ENCODE results near the gene TSNAX. TPM values are rescaled to one million over a fixed set of nuclear protein-coding genes. Genes with fewer than 3 reads are reported as not detected.
"Not testable (repeated sequence)": the region's sequence is repeated elsewhere in the genome, so short reads cannot be mapped to it uniquely, and the experiment has no call there.

The TSNAX gene
- total and polyA plus RNA-seq, 7 experiments from 2014 or later, result 33.7 to 97.1 (median 45.7) TPM

DNA sequence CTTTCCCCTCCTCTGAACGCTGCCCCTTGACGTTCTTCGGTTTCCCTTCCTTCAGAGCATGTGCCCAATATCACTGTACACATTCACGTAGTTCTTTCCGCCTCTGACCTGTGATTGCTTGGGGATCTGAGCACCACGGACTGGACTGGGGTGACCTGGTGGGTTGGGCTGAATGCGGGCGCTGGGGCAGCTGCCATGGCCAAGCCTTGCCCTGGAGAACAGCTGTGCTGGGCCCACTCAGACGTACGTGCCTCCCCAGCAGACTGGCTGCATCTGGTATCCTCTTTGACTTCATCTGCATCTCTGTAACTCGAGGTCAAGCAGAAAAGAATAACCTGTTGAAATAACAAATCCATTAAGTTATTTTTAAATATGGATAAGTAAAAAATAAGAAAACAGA, 63.0 kb downstream of the TSNAX start:
- H3K36me3 ChIP-seq (ENCODE audit: control insufficient read depth in 2 of 3, insufficient read depth in 3 of 3, low read length in 3 of 3), result no peaks in the 10 kb centered on the region
- H3K4me1 Mint-ChIP-seq, result peaks cover 5 to 18% (median 7%) of the 10 kb centered on the region in 7 donors
- H3K4me3 ChIP-seq (ENCODE audit: low read length), result no peak overlapping the region
- H3K4me3 Mint-ChIP-seq, result no peak overlapping the region
- H3K9me3 ChIP-seq (ENCODE audit: control insufficient read depth in 2 of 3, low read length in 3 of 3), result no peaks in the 10 kb centered on the region
- no peak overlapping the region for H3K27ac Mint-ChIP-seq
- no peaks in the 10 kb centered on the region for H3K27me3 ChIP-seq (ENCODE audit: control insufficient read depth in 2 of 2, insufficient read depth in 2 of 2, low read length in 2 of 2)
- peaks cover 0 to 6% (median 0%) of the 10 kb centered on the region in 5 donors for H3K27me3 Mint-ChIP-seq
- H3K9me3 Mint-ChIP-seq, result peaks cover 0 to 2% (median 0%) of the 10 kb centered on the region in 11 donors
- ChIA-PET POLR2A (interaction anchor here (0.6 kb wide), 1 partner anchor 217 kb away, joined by 4 read pairs; no protein-coding TSS in a partner anchor), CTCF (interaction anchor here (1.2 to 3.2 kb wide), 4 partner anchors 229 to 376 kb away, joined by 3 to 13 read pairs (median 4); no protein-coding TSS in a partner anchor)
- H3K36me3 Mint-ChIP-seq, result peaks cover 0 to 2% (median 0%) of the 10 kb centered on the region in 5 donors
- no peak overlapping the region for H3K27ac ChIP-seq (ENCODE audit: low read depth, low read length)
- DNase-seq (no peak), ATAC-seq (no peak)
- no peaks in the 10 kb centered on the region for H3K4me1 ChIP-seq (ENCODE audit: control insufficient read depth in 2 of 2, insufficient read depth in 2 of 2, low read length in 2 of 2)
- intact Hi-C loops (cut with micrococcal nuclease), result no loop called here

DNA sequence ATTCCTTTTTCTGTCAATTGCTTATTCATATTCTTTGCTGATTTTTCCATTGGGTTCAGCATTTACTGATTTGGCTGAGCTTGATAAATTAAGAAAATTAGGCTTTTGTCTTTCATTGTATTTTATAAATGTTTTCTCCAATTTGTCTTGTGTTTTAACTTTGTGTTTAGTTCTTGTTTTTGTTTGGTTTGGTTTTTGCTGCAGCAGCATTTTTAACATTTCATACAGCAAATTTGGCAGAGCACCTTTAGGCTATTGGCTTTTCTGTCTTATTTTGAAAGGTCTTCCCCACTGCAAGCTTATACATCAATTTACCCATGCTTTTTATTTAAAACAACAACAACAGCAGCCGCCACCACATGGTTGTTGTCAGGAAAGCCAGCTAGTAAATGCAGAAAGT, 64.3 kb downstream of the TSNAX start:
- Histone ChIP-seq H3K36me3 (ENCODE audit: control insufficient read depth in 2 of 3, insufficient read depth in 3 of 3, low read length in 3 of 3) (no peaks in the 10 kb centered on the region), H3K27ac (ENCODE audit: low read depth, low read length) (no peak overlapping the region), H3K9me3 (ENCODE audit: control insufficient read depth in 2 of 3, low read length in 3 of 3) (no peaks in the 10 kb centered on the region), H3K27me3 (ENCODE audit: control insufficient read depth in 2 of 2, insufficient read depth in 2 of 2, low read length in 2 of 2) (no peaks in the 10 kb centered on the region), H3K4me1 (ENCODE audit: control insufficient read depth in 2 of 2, insufficient read depth in 2 of 2, low read length in 2 of 2) (no peaks in the 10 kb centered on the region), H3K4me3 (ENCODE audit: low read length) (no peak overlapping the region)
- Mint-ChIP-seq H3K4me3 (no peak overlapping the region), H3K27ac (no peak overlapping the region), H3K27me3 (peaks cover 0 to 6% (median 0%) of the 10 kb centered on the region in 5 donors), H3K36me3 (peaks cover 0 to 2% (median 0%) of the 10 kb centered on the region in 5 donors), H3K9me3 (peaks cover 0 to 2% (median 0%) of the 10 kb centered on the region in 11 donors), H3K4me1 (peaks cover 5 to 21% (median 7%) of the 10 kb centered on the region in 7 donors)
- CTCF ChIA-PET, result interaction anchor here (0.6 to 3.2 kb wide), 5 partner anchors 36 to 235 kb away, joined by 4 to 13 read pairs (median 5); no protein-coding TSS in a partner anchor
- ATAC-seq (no peak), DNase-seq (no peak)
- intact Hi-C loops (cut with micrococcal nuclease), result no loop called here
- POLR2A ChIA-PET, result no interaction called here

- H3K4me3 ChIP-seq (ENCODE audit: low read length); POLR2A ChIA-PET; DNase-seq; ATAC-seq; H3K4me3 Mint-ChIP-seq; H3K36me3 ChIP-seq (ENCODE audit: control insufficient read depth in 2 of 3, insufficient read depth in 3 of 3, low read length in 3 of 3); H3K27ac ChIP-seq (ENCODE audit: low read depth, low read length); H3K36me3 Mint-ChIP-seq; H3K27me3 Mint-ChIP-seq; H3K4me1 ChIP-seq (ENCODE audit: control insufficient read depth in 2 of 2, insufficient read depth in 2 of 2, low read length in 2 of 2); H3K9me3 Mint-ChIP-seq; H3K27ac Mint-ChIP-seq; H3K27me3 ChIP-seq (ENCODE audit: control insufficient read depth in 2 of 2, insufficient read depth in 2 of 2, low read length in 2 of 2); H3K9me3 ChIP-seq (ENCODE audit: control insufficient read depth in 2 of 3, low read length in 3 of 3); intact Hi-C loops (cut with micrococcal nuclease): not testable (repeated sequence)
- peaks cover 5 to 21% (median 7%) of the 10 kb centered on the region in 7 donors for H3K4me1 Mint-ChIP-seq
- CTCF ChIA-PET, result interaction anchor here (0.6 to 3.2 kb wide), 4 partner anchors 35 to 236 kb away, joined by 4 to 13 read pairs (median 4); no protein-coding TSS in a partner anchor
Measured at GRCh38 chr1:231593264-231593663, 64.8 kb downstream of the TSNAX start.

DNA sequence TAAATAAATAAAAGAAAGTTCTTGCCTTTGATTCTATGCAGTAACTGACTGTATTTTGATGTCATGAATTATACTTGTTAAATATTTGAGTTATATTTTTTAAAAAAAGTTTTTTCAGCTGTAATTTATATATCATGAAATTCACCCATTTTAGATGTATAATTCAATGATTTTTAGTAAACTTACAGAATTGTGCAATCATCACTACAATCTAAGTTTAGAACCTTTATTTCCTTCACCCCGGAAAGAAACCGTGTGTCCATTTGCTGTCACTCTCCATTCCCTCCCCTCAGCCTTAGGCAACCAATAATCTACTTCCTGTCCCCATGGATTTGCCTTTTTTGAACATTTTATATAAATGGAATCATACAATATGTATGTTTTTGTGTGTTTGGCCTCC, 65.7 kb downstream of the TSNAX start:
- H3K4me3 ChIP-seq (ENCODE audit: low read length), result no peak overlapping the region
- ChIA-PET POLR2A (no interaction called here), CTCF (no interaction called here)
- peaks cover 0 to 6% (median 0%) of the 10 kb centered on the region in 5 donors for H3K27me3 Mint-ChIP-seq
- intact Hi-C loops (cut with micrococcal nuclease), result no loop called here
- peaks cover 0 to 2% (median 0%) of the 10 kb centered on the region in 5 donors for H3K36me3 Mint-ChIP-seq
- no peaks in the 10 kb centered on the region for H3K4me1 ChIP-seq (ENCODE audit: control insufficient read depth in 2 of 2, insufficient read depth in 2 of 2, low read length in 2 of 2)
- no peaks in the 10 kb centered on the region for H3K36me3 ChIP-seq (ENCODE audit: control insufficient read depth in 2 of 3, insufficient read depth in 3 of 3, low read length in 3 of 3)
- no peaks in the 10 kb centered on the region for H3K27me3 ChIP-seq (ENCODE audit: control insufficient read depth in 2 of 2, insufficient read depth in 2 of 2, low read length in 2 of 2)
- peaks cover 5 to 21% (median 7%) of the 10 kb centered on the region in 7 donors for H3K4me1 Mint-ChIP-seq
- no peak for DNase-seq
- H3K27ac ChIP-seq (ENCODE audit: low read depth, low read length), result no peak overlapping the region
- H3K9me3 ChIP-seq (ENCODE audit: control insufficient read depth in 2 of 3, low read length in 3 of 3), result no peaks in the 10 kb centered on the region
- no peak for ATAC-seq
- H3K9me3 Mint-ChIP-seq, result peaks cover 0 to 2% (median 0%) of the 10 kb centered on the region in 11 donors
- H3K4me3 Mint-ChIP-seq, result no peak overlapping the region
- peak overlapping the region in 1 of 9 donors; percentile 8 for H3K27ac Mint-ChIP-seq

DNA sequence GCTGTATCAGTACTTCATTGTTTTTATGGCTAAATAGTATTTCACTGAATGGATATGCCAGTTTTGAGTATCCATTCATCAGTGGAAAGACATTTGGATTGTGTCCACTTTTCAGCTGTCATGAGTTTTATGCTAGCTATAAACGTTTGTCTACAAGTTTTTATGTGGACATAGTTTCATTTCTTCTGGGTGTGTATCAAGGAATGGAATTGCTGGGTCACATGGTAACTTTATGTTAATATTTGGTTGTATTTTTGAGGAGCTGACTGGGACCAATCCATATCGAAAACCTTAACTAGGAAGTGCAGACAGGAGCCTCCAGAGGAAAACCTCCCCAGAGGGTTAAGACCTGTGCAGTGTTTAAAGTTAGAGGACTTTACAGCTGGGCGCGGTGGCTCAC, 66.3 kb downstream of the TSNAX start:
- DNase-seq (no peak), ATAC-seq (no peak)
- H3K27me3 Mint-ChIP-seq, result peaks cover 0 to 6% (median 0%) of the 10 kb centered on the region in 5 donors
- peaks cover 0 to 2% (median 0%) of the 10 kb centered on the region in 11 donors for H3K9me3 Mint-ChIP-seq
- H3K9me3 ChIP-seq (ENCODE audit: control insufficient read depth in 2 of 3, low read length in 3 of 3), result no peaks in the 10 kb centered on the region
- ChIA-PET POLR2A (no interaction called here), CTCF (no interaction called here)
- no peak overlapping the region for H3K4me3 ChIP-seq (ENCODE audit: low read length)
- H3K27ac ChIP-seq (ENCODE audit: low read depth, low read length), result no peak overlapping the region
- no peaks in the 10 kb centered on the region for H3K4me1 ChIP-seq (ENCODE audit: control insufficient read depth in 2 of 2, insufficient read depth in 2 of 2, low read length in 2 of 2)
- peaks cover 5 to 21% (median 7%) of the 10 kb centered on the region in 7 donors for H3K4me1 Mint-ChIP-seq
- no peak overlapping the region for H3K4me3 Mint-ChIP-seq
- H3K27ac Mint-ChIP-seq, result no peak overlapping the region
- intact Hi-C loops (cut with micrococcal nuclease), result no loop called here
- no peaks in the 10 kb centered on the region for H3K27me3 ChIP-seq (ENCODE audit: control insufficient read depth in 2 of 2, insufficient read depth in 2 of 2, low read length in 2 of 2)
- no peaks in the 10 kb centered on the region for H3K36me3 ChIP-seq (ENCODE audit: control insufficient read depth in 2 of 3, insufficient read depth in 3 of 3, low read length in 3 of 3)
- peaks cover 0 to 2% (median 0%) of the 10 kb centered on the region in 5 donors for H3K36me3 Mint-ChIP-seq

- H3K27me3 ChIP-seq (ENCODE audit: control insufficient read depth in 2 of 2, insufficient read depth in 2 of 2, low read length in 2 of 2), result no peaks in the 10 kb centered on the region
- Mint-ChIP-seq H3K4me1 (peaks cover 0 to 15% (median 0%) of the 10 kb centered on the region in 7 donors), H3K27ac (peak overlapping the region in 3 of 9 donors; percentile 18 to 53 (median 26)), H3K9me3 (peaks cover 0 to 2% (median 0%) of the 10 kb centered on the region in 11 donors), H3K4me3 (no peak overlapping the region), H3K27me3 (peaks cover 0 to 6% (median 0%) of the 10 kb centered on the region in 5 donors), H3K36me3 (peaks cover 0 to 2% (median 0%) of the 10 kb centered on the region in 5 donors)
- no peaks in the 10 kb centered on the region for H3K9me3 ChIP-seq (ENCODE audit: control insufficient read depth in 2 of 3, low read length in 3 of 3)
- ATAC-seq (no peak), DNase-seq (no peak)
- ChIA-PET POLR2A (interaction anchor here (0.7 kb wide), 1 partner anchor 62 kb away, joined by 3 read pairs; no protein-coding TSS in a partner anchor), CTCF (no interaction called here)
- H3K27ac ChIP-seq (ENCODE audit: low read depth, low read length), result no peak overlapping the region
- intact Hi-C loops (cut with micrococcal nuclease), result no loop called here
- no peaks in the 10 kb centered on the region for H3K4me1 ChIP-seq (ENCODE audit: control insufficient read depth in 2 of 2, insufficient read depth in 2 of 2, low read length in 2 of 2)
- H3K36me3 ChIP-seq (ENCODE audit: control insufficient read depth in 2 of 3, insufficient read depth in 3 of 3, low read length in 3 of 3), result no peaks in the 10 kb centered on the region
- H3K4me3 ChIP-seq (ENCODE audit: low read length), result no peak overlapping the region
Measured at GRCh38 chr1:231596337-231596791, 67.9 kb downstream of the TSNAX start.

- Mint-ChIP-seq H3K4me1 (peaks cover 0 to 15% (median 0%) of the 10 kb centered on the region in 7 donors), H3K9me3 (peaks cover 0 to 2% (median 0%) of the 10 kb centered on the region in 11 donors), H3K27me3 (peaks cover 0 to 7% (median 0%) of the 10 kb centered on the region in 5 donors), H3K4me3 (no peak overlapping the region), H3K27ac (no peak overlapping the region), H3K36me3 (peaks cover 0 to 2% (median 0%) of the 10 kb centered on the region in 5 donors)
- ChIA-PET POLR2A (no interaction called here), CTCF (interaction anchor here (1.5 kb wide), 1 partner anchor 241 kb away, joined by 3 read pairs; no protein-coding TSS in a partner anchor)
- ATAC-seq (no peak), DNase-seq (no peak)
- no peaks in the 10 kb centered on the region for H3K27me3 ChIP-seq (ENCODE audit: control insufficient read depth in 2 of 2, insufficient read depth in 2 of 2, low read length in 2 of 2)
- H3K4me1 ChIP-seq (ENCODE audit: control insufficient read depth in 2 of 2, insufficient read depth in 2 of 2, low read length in 2 of 2), result no peaks in the 10 kb centered on the region
- no peaks in the 10 kb centered on the region for H3K9me3 ChIP-seq (ENCODE audit: control insufficient read depth in 2 of 3, low read length in 3 of 3)
- no peak overlapping the region for H3K4me3 ChIP-seq (ENCODE audit: low read length)
- intact Hi-C loops (cut with micrococcal nuclease), result no loop called here
- H3K36me3 ChIP-seq (ENCODE audit: control insufficient read depth in 2 of 3, insufficient read depth in 3 of 3, low read length in 3 of 3), result no peaks in the 10 kb centered on the region
- H3K27ac ChIP-seq (ENCODE audit: low read depth, low read length), result no peak overlapping the region
Measured at GRCh38 chr1:231597971-231598370, 69.5 kb downstream of the TSNAX start.

Measured in naive thymus-derived CD4-positive, alpha-beta T cell (primary cell).